NB4 (cell line): ENCODE measurements around the gene EFCAB12.

Experiments used
- DNase-seq: peaks from one replicate; pipeline ENCODE4 v3.0.0; 2010; ENCODE audit warnings: low read depth
- H3K4me3 ChIP-seq: one replicate; pipeline ENCODE4 v1.5.1; 2011; ENCODE audit warnings: mild to moderate bottlenecking, low read depth, low read length, moderate library complexity
- MYC ChIP-seq: IDR thresholded peaks from 2 replicates; pipeline ENCODE4 v1.6.1; 2011; ENCODE audit warnings: low read depth, low read length
- POLR2A ChIP-seq: IDR thresholded peaks from 2 replicates; pipeline ENCODE4 v1.6.1; 2011; ENCODE audit warnings: mild to moderate bottlenecking; ENCODE audit not compliant: insufficient read length; ENCODE audit errors: extremely low read depth
- TF ChIP-seq, protein P1 (sequence below): IDR thresholded peaks from one replicate; pipeline ENCODE4 v1.5.1; 2012; ENCODE audit warnings: low read depth, low read length
- TF ChIP-seq, protein P2 (sequence below): IDR thresholded peaks from 2 replicates; pipeline ENCODE4 v1.6.1; 2011; ENCODE audit warnings: low read depth, low read length

Gene EFCAB12

DNA sequence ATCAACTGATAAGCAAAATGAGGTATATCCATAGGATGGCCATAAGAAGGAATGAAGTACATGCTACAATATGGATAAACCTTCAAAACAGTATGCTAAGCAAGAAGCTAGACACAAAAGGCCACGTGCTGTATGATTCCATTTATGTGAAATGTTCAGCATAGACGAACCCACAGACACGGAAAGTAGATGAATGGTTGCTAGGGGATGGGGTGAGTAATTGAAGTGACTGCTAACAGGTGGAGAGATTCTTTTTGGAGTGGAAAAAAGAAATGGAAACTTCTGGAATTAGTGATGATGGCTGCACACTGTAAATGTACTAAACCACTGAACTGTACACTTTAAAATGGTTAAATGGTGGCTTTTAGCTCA is 630 bp upstream of the EFCAB12 start:
- no peak overlapping the region for H3K4me3 ChIP-seq

DNA sequence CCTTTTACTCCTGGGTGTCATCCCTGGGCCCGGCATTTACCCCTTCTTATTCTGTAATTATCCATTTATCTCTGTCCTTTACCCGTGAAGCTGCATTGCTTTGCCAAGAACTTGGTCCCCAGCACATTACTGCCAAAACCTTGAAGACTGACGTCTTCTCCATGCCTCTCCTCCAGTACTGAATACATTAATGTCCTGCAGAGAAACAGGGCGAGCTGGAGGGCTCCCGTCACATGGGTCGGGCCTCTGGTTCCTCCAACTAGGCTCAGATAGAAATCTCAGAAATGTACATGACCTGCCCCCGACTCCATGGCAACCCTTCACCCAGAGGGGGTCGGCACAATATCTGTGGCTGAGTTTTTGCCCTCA is 445 bp downstream of the EFCAB12 start:
- no peak overlapping the region for H3K4me3 ChIP-seq
- TF ChIP-seq, protein P1, sequence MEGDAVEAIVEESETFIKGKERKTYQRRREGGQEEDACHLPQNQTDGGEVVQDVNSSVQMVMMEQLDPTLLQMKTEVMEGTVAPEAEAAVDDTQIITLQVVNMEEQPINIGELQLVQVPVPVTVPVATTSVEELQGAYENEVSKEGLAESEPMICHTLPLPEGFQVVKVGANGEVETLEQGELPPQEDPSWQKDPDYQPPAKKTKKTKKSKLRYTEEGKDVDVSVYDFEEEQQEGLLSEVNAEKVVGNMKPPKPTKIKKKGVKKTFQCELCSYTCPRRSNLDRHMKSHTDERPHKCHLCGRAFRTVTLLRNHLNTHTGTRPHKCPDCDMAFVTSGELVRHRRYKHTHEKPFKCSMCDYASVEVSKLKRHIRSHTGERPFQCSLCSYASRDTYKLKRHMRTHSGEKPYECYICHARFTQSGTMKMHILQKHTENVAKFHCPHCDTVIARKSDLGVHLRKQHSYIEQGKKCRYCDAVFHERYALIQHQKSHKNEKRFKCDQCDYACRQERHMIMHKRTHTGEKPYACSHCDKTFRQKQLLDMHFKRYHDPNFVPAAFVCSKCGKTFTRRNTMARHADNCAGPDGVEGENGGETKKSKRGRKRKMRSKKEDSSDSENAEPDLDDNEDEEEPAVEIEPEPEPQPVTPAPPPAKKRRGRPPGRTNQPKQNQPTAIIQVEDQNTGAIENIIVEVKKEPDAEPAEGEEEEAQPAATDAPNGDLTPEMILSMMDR = no peak
- TF ChIP-seq MYC = no peak
- TF ChIP-seq POLR2A = no peak
- TF ChIP-seq, protein P2, sequence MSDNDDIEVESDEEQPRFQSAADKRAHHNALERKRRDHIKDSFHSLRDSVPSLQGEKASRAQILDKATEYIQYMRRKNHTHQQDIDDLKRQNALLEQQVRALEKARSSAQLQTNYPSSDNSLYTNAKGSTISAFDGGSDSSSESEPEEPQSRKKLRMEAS = no peak
- DNase-seq = no peak

More for the DNA sequence above, 630 bp upstream of the EFCAB12 start:
- TF ChIP-seq, protein P2 = no peak
- no peak for TF ChIP-seq MYC
- TF ChIP-seq, protein P1 = no peak
- no peak for TF ChIP-seq POLR2A
- no peak for DNase-seq

DNA sequence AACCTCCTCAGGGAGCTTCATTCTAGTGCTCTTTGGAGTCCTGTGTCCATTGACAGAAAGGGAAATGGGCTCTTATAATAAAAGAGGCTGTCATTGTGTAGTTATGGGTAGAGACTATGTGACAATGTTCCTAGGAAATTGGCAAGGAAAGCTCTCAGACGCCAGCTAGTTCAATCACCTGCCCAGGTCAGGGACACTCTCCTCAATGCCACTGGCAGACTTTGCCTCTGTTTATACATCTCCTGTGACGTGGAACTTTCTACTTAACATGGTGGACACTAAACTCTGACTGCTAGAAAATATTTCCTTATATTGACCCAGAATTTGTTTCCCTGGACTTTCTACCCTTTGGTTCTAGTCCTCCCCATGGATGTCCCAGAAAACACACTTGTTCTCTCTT is 2.8 kb downstream of the EFCAB12 start:
- no peak overlapping the region for H3K4me3 ChIP-seq
- TF ChIP-seq POLR2A = no peak
- TF ChIP-seq, protein P2 = no peak
- DNase-seq = no peak

DNA sequence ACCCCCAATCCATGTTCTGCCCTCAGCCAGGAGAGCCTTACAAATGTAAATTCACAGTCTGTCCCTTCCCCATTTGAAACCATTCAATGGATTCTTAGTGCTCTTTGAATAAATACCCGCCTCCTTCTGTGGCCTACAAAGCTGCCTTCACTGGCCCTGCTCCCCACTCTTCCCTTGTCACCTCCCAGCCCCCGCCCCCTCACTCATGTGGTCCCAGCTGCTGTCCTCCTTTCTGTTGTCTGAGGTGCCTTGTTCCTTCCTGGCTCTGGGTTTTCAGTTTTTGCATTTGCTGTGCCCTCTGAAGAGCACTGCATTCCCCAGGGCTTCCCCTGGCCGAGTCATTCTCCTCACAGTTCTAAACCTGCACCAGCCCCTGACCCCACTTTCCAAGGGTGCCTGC is 3.2 kb downstream of the EFCAB12 start:
- no peak overlapping the region for H3K4me3 ChIP-seq
- peak; percentile 49 for DNase-seq
- TF ChIP-seq POLR2A = no peak
- TF ChIP-seq, protein P2 = no peak
- TF ChIP-seq, protein P1 = no peak
- no peak for TF ChIP-seq MYC

DNA sequence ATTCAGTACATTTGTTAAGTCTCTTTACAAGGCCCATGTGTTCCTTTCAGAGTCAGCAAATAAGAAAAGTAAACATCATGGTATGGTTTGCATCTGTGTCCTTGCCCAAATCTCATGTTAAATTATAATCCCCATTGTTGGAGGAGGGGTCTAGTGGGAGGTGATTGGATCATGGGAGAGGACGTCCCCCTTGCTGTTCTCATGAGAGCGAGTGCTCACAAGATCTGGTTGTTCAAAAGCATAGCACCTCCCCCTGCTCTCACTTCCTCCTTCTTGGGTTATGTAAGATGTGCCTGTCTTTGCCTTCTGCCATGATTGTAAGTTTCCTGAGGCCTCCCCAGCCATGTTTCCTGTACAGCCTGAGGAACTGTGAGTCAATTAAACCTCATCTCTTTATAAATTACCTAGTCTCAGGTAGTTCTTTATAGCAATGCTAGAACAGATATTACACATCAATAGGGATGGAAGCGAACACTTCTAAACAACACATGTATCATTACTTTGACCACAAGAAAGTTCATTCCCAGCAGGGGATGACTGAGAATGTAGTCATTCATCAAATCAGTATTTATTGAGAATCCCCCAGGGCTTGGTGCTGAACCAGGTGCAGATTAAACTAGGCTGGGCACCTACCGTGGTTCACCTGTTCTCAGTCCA is 4.1 kb downstream of the EFCAB12 start:
- peak; percentile 89 for DNase-seq
- TF ChIP-seq MYC (no peak), POLR2A (no peak)
- TF ChIP-seq, protein P1 = no peak
- TF ChIP-seq, protein P2 = no peak
- H3K4me3 ChIP-seq = no peak overlapping the region

DNA sequence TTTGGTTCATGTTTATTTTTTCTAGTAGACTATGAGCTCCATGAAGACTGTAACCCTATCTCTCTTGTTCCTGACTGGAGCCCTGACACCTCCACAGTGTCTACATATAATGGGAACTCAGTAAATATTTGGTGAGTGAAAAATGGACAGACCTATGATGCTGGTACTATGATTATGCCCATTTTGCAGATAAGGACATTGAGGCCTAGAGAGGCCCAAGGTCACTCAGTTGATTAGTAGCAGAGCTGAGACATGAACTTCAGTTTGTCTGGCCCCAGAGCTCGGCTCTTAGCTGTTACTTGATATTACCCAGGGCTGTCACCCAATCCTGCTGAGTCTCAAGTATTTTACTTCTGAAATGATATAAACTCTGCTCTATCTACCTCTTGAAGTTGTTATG is 5.5 kb downstream of the EFCAB12 start:
- DNase-seq = no peak
- no peak for TF ChIP-seq MYC
- TF ChIP-seq, protein P1 = no peak
- TF ChIP-seq, protein P2 = no peak
- TF ChIP-seq POLR2A = no peak
- H3K4me3 ChIP-seq = no peak overlapping the region
